ENCODE results near the gene EMP3. TPM values are rescaled to one million over a fixed set of nuclear protein-coding genes. Genes with fewer than 3 reads are reported as not detected.

Gene EMP3
- total RNA-seq, 1 donor from 2014 or later, result 32.1 TPM

DNA sequence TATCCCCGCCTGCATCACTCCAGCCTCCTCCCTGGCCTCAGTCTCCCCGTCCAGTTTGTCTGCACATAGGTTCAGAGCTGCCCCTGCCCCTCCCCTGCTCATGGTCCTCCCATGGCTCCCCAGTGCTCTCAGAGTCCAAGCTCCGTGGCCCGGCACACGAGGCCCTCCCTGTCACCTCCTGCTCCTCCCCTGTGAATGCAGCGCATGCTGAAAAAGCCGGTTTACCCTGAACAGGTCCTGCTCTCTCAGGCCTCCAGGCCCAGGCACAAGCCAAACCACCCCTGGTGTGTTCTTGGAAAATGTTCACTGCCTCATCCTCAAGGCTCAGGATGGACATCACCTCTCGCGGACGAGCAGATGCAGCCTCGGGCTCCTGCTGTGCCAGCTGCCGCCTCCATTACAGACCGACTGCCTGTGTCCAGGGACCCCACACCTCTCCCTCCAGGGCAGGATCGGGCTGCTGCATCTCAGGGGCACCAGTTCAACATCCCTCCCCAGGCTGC, 13.0 kb downstream of the EMP3 start:
- TF ChIP-seq, protein P1, sequence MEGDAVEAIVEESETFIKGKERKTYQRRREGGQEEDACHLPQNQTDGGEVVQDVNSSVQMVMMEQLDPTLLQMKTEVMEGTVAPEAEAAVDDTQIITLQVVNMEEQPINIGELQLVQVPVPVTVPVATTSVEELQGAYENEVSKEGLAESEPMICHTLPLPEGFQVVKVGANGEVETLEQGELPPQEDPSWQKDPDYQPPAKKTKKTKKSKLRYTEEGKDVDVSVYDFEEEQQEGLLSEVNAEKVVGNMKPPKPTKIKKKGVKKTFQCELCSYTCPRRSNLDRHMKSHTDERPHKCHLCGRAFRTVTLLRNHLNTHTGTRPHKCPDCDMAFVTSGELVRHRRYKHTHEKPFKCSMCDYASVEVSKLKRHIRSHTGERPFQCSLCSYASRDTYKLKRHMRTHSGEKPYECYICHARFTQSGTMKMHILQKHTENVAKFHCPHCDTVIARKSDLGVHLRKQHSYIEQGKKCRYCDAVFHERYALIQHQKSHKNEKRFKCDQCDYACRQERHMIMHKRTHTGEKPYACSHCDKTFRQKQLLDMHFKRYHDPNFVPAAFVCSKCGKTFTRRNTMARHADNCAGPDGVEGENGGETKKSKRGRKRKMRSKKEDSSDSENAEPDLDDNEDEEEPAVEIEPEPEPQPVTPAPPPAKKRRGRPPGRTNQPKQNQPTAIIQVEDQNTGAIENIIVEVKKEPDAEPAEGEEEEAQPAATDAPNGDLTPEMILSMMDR (IDR thresholded peaks at IDR 0.05; ENCODE audit: borderline replicate concordance), result no peak
- intact Hi-C loops (cut with micrococcal nuclease), result no loop called here

DNA sequence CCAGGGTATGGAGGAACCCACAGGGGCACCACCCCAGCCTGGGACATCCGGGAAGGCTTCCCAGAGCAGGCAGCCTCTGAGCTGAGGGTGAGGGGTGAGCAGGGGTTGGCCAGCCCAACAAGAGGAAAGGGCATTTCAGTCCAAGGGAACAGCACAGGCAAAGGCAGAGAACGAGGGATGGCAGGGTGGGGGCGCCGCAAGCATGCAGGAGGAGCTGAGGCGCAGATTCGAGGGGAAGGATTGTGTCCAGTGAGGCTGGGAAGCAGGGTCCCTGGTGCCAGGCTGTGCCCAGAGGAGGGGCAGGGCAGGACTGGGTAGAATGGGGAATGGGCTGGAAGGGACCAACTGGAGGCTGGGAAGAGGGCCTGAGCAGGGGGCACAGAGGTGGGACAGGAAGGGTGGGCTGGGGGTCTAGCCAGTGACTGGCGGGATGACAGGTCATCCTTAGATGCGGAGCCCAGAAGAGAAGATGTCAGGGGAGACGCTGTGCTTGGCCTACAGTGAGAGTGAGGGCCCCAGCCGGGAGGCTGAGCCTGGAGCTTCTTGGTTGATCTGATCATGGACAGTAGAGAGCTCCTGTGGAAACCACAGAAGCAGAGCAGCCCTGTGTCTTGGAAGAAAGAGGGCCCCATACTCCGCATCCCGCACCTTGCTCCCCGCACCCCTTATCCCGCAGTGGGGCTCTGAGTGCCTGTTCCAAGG, 13.6 kb downstream of the EMP3 start:
- DNase-seq, result no peak
- TF ChIP-seq, protein P1 (IDR thresholded peaks at IDR 0.05; ENCODE audit: borderline replicate concordance), result no peak
- H3K4me1 ChIP-seq, result peaks cover 3% of the 10 kb centered on the region
- peaks cover 15% of the 10 kb centered on the region for H3K36me3 ChIP-seq
- H3K9me3 ChIP-seq (replicated peaks), result no peaks in the 10 kb centered on the region
- intact Hi-C loops (cut with micrococcal nuclease), result no loop called here
- H3K27me3 ChIP-seq (ENCODE audit: low read depth), result no peaks in the 10 kb centered on the region
- no peak overlapping the region for H3K4me3 ChIP-seq
- no peak overlapping the region for H3K27ac ChIP-seq (replicated peaks)

More for the DNA sequence above, 13.0 kb downstream of the EMP3 start:
- no peak for DNase-seq
- H3K4me3 ChIP-seq, result no peak overlapping the region
- H3K9me3 ChIP-seq (replicated peaks), result no peaks in the 10 kb centered on the region
- H3K27me3 ChIP-seq (ENCODE audit: low read depth), result no peaks in the 10 kb centered on the region
- peaks cover 9% of the 10 kb centered on the region for H3K4me1 ChIP-seq
- peaks cover 11% of the 10 kb centered on the region for H3K36me3 ChIP-seq
- H3K27ac ChIP-seq (replicated peaks), result no peak overlapping the region

DNA sequence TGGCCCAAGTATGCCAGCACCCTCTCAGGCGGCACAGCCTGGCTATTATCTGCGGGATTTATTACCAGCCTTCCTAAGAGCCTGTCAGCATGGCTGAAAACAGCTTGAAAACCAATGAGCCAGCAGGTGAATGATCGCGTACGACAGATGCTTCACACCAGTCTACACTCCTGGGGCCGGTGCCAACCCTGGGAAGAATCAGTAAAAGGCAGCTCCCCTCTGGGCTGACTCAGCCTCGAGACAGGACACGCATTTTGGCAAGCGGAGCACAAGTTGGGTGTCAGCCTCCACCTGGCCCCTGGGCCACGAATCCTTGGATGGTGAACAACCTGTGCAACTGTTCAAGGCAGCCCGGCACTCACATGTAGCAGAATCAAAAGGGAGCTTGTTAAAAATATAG, 15.6 kb downstream of the EMP3 start:
- TF ChIP-seq, protein P1 (IDR thresholded peaks at IDR 0.05; ENCODE audit: borderline replicate concordance), result no peak
- H3K9me3 ChIP-seq (replicated peaks), result no peaks in the 10 kb centered on the region
- no peaks in the 10 kb centered on the region for H3K4me1 ChIP-seq
- intact Hi-C loops (cut with micrococcal nuclease), result no loop called here
- H3K27ac ChIP-seq (replicated peaks), result no peak overlapping the region
- H3K36me3 ChIP-seq, result peaks cover 25% of the 10 kb centered on the region
- no peak overlapping the region for H3K4me3 ChIP-seq
- DNase-seq, result no peak
- H3K27me3 ChIP-seq (ENCODE audit: low read depth), result no peaks in the 10 kb centered on the region

DNA sequence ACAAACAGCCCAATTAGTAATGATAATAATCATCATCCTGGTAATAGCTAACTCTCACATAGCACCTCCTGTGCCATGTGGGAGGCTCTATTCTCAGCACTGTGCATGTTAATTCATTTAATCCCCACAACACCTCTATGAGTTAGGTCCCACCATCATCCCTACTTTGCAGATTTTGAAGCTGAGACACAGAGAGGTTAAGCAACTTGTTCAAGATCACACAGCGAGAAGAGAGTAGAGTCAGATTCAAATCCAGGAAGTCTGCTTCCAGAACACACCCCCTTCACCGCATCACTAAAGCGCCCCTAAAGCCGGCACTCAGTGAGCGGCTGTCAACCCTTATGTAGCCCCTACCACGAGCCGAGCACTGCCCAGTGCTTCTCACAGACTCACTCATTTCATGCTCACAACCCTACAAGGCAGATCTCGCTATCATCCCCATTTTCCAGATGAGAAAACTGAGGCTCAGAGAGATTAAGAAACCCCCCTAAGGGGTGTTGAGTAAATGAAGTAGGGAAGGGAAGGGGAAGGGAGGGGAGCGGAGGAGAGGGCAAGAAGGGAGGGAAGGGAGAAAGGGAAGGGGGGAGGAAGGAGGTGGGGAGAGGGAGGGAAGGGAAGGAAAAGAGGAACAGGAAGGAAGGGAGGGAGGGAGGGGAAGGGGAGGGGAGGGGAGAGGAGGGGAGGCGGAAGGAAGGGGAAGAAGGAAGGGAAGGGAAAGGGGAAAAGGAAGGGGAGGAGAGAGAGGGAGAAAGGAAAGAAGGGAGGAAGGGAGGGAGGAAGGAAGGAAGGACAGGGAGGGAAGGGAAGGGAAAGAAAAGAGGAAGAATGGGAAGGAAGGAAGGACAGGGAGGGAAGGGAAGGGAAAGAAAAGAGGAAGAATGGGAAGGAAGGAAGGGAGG, 16.4 kb downstream of the EMP3 start:
- no peak overlapping the region for H3K27ac ChIP-seq (replicated peaks)
- no peak for DNase-seq
- H3K27me3 ChIP-seq (ENCODE audit: low read depth), result no peaks in the 10 kb centered on the region
- peaks cover 25% of the 10 kb centered on the region for H3K36me3 ChIP-seq
- H3K4me3 ChIP-seq, result no peak overlapping the region
- TF ChIP-seq, protein P1 (IDR thresholded peaks at IDR 0.05; ENCODE audit: borderline replicate concordance), result no peak
- no peaks in the 10 kb centered on the region for H3K4me1 ChIP-seq
- intact Hi-C loops (cut with micrococcal nuclease), result no loop called here
- H3K9me3 ChIP-seq (replicated peaks), result no peaks in the 10 kb centered on the region

DNA sequence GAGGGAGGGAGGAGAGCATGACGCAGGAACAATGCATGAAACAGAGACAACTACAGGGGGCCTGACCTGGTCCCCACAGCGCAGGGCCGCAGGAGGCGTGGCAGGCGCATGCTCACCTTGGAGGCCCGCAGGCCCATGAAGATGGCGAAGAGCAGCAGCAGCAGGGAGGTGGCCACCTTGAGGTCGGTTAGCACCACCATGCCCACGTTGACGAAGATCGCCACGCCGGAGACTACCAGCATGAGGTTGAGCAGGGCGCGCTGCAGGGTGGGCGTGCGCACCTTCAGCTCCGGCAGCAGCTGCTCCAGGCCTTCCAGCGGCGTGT, 17.0 kb downstream of the EMP3 start:
- TF ChIP-seq, protein P1 (IDR thresholded peaks at IDR 0.05; ENCODE audit: borderline replicate concordance), result no peak
- H3K4me3 ChIP-seq, result no peak overlapping the region
- H3K9me3 ChIP-seq (replicated peaks), result no peaks in the 10 kb centered on the region
- no peaks in the 10 kb centered on the region for H3K27me3 ChIP-seq (ENCODE audit: low read depth)
- DNase-seq, result no peak
- H3K36me3 ChIP-seq, result peaks cover 25% of the 10 kb centered on the region
- no peak overlapping the region for H3K27ac ChIP-seq (replicated peaks)
- no peaks in the 10 kb centered on the region for H3K4me1 ChIP-seq
- intact Hi-C loops (cut with micrococcal nuclease), result no loop called here

Data from left ventricle myocardium inferior (tissue), 1 donor.